ENCODE data around the gene SPATA25.

The SPATA25 gene

GRCh38 chr20:45851501-45851900, 35.9 kb downstream of the SPATA25 start:
- H3K9me3 Mint-ChIP-seq: no peaks in the 10 kb centered on the region
- H3K4me3 Mint-ChIP-seq: no peak overlapping the region
- peaks cover 64% of the 10 kb centered on the region for H3K36me3 Mint-ChIP-seq (ENCODE audit: low read depth)
- H3K27ac Mint-ChIP-seq: peak overlapping the region; percentile 41
- peaks cover 28% of the 10 kb centered on the region for H3K4me1 Mint-ChIP-seq (ENCODE audit: low read depth)
- H3K27me3 Mint-ChIP-seq: no peaks in the 10 kb centered on the region
- DNase-seq: no peak

GRCh38 chr20:45850926-45851325, 36.5 kb downstream of the SPATA25 start:
- no peak for DNase-seq
- Mint-ChIP-seq H3K4me1 (ENCODE audit: low read depth) (peaks cover 23% of the 10 kb centered on the region), H3K36me3 (ENCODE audit: low read depth) (peaks cover 70% of the 10 kb centered on the region), H3K27me3 (no peaks in the 10 kb centered on the region), H3K4me3 (no peak overlapping the region), H3K27ac (no peak overlapping the region), H3K9me3 (no peaks in the 10 kb centered on the region)

- H3K27ac Mint-ChIP-seq: peak overlapping the region; percentile 23
- H3K27me3 Mint-ChIP-seq: no peaks in the 10 kb centered on the region
- no peak for DNase-seq
- H3K9me3 Mint-ChIP-seq: no peaks in the 10 kb centered on the region
- peaks cover 19% of the 10 kb centered on the region for H3K4me1 Mint-ChIP-seq (ENCODE audit: low read depth)
- H3K4me3 Mint-ChIP-seq: no peak overlapping the region
- H3K36me3 Mint-ChIP-seq (ENCODE audit: low read depth): peaks cover 77% of the 10 kb centered on the region
Measured at GRCh38 chr20:45850238-45850637, 37.2 kb downstream of the SPATA25 start.

- no peak overlapping the region for H3K27ac Mint-ChIP-seq
- no peak overlapping the region for H3K4me3 Mint-ChIP-seq
- peaks cover 75% of the 10 kb centered on the region for H3K36me3 Mint-ChIP-seq (ENCODE audit: low read depth)
- H3K27me3 Mint-ChIP-seq: no peaks in the 10 kb centered on the region
- H3K4me1 Mint-ChIP-seq (ENCODE audit: low read depth): peaks cover 9% of the 10 kb centered on the region
- no peak for DNase-seq
- no peaks in the 10 kb centered on the region for H3K9me3 Mint-ChIP-seq
Measured at GRCh38 chr20:45848969-45849582, 38.3 kb downstream of the SPATA25 start.

GRCh38 chr20:45848421-45848820, 39.0 kb downstream of the SPATA25 start:
- Mint-ChIP-seq H3K9me3 (no peaks in the 10 kb centered on the region), H3K27ac (no peak overlapping the region), H3K36me3 (ENCODE audit: low read depth) (peaks cover 75% of the 10 kb centered on the region), H3K4me1 (ENCODE audit: low read depth) (peaks cover 5% of the 10 kb centered on the region), H3K27me3 (no peaks in the 10 kb centered on the region), H3K4me3 (no peak overlapping the region)
- DNase-seq: no peak

- H3K4me3 Mint-ChIP-seq: no peak overlapping the region
- no peaks in the 10 kb centered on the region for H3K9me3 Mint-ChIP-seq
- H3K36me3 Mint-ChIP-seq (ENCODE audit: low read depth): peaks cover 71% of the 10 kb centered on the region
- no peak for DNase-seq
- no peaks in the 10 kb centered on the region for H3K4me1 Mint-ChIP-seq (ENCODE audit: low read depth)
- no peaks in the 10 kb centered on the region for H3K27me3 Mint-ChIP-seq
- no peak overlapping the region for H3K27ac Mint-ChIP-seq
Measured at GRCh38 chr20:45845452-45845851, 42.0 kb downstream of the SPATA25 start.

GRCh38 chr20:45843506-45843905, 43.9 kb downstream of the SPATA25 start:
- no peak overlapping the region for H3K27ac Mint-ChIP-seq
- H3K4me1 Mint-ChIP-seq (ENCODE audit: low read depth): no peaks in the 10 kb centered on the region

GRCh38 chr20:45842169-45842812, 45.1 kb downstream of the SPATA25 start:
- no peak overlapping the region for H3K4me3 Mint-ChIP-seq
- peaks cover 53% of the 10 kb centered on the region for H3K36me3 Mint-ChIP-seq (ENCODE audit: low read depth)
- no peak for DNase-seq
- H3K4me1 Mint-ChIP-seq (ENCODE audit: low read depth): no peaks in the 10 kb centered on the region
- H3K27me3 Mint-ChIP-seq: no peaks in the 10 kb centered on the region
- H3K9me3 Mint-ChIP-seq: no peaks in the 10 kb centered on the region
- H3K27ac Mint-ChIP-seq: no peak overlapping the region

More at GRCh38 chr20:45843506-45843905, 43.9 kb downstream of the SPATA25 start:
- H3K4me3 Mint-ChIP-seq: no peak overlapping the region
- no peaks in the 10 kb centered on the region for H3K9me3 Mint-ChIP-seq
- no peaks in the 10 kb centered on the region for H3K27me3 Mint-ChIP-seq
- H3K36me3 Mint-ChIP-seq (ENCODE audit: low read depth): peaks cover 60% of the 10 kb centered on the region
- no peak for DNase-seq

- H3K36me3 Mint-ChIP-seq (ENCODE audit: low read depth): peaks cover 49% of the 10 kb centered on the region
- H3K4me1 Mint-ChIP-seq (ENCODE audit: low read depth): no peaks in the 10 kb centered on the region
- no peaks in the 10 kb centered on the region for H3K9me3 Mint-ChIP-seq
- H3K4me3 Mint-ChIP-seq: no peak overlapping the region
- H3K27ac Mint-ChIP-seq: no peak overlapping the region
- no peaks in the 10 kb centered on the region for H3K27me3 Mint-ChIP-seq
- DNase-seq: no peak
Measured at GRCh38 chr20:45841407-45842129, 45.9 kb downstream of the SPATA25 start.

- Mint-ChIP-seq H3K9me3 (no peaks in the 10 kb centered on the region), H3K4me3 (no peak overlapping the region), H3K27ac (no peak overlapping the region), H3K36me3 (ENCODE audit: low read depth) (peaks cover 41% of the 10 kb centered on the region), H3K4me1 (ENCODE audit: low read depth) (no peaks in the 10 kb centered on the region), H3K27me3 (no peaks in the 10 kb centered on the region)
- DNase-seq: no peak
Measured at GRCh38 chr20:45840700-45841198, 46.7 kb downstream of the SPATA25 start.

GRCh38 chr20:45836841-45837240, 50.6 kb downstream of the SPATA25 start:
- peaks cover 6% of the 10 kb centered on the region for H3K36me3 Mint-ChIP-seq (ENCODE audit: low read depth)
- no peaks in the 10 kb centered on the region for H3K9me3 Mint-ChIP-seq
- peaks cover 12% of the 10 kb centered on the region for H3K4me1 Mint-ChIP-seq (ENCODE audit: low read depth)
- H3K27me3 Mint-ChIP-seq: no peaks in the 10 kb centered on the region
- no peak overlapping the region for H3K4me3 Mint-ChIP-seq
- DNase-seq: no peak
- no peak overlapping the region for H3K27ac Mint-ChIP-seq
